ENCODE measurements around the gene RHBDF2.

RHBDF2 gene

GRCh38 chr17:76501018-76501826 is at the start of gene RHBDF2:
TSS of gene RHBDF2 (minus strand) at chr17:76501423. CDS start at chr17:76481524, 19,899 bp downstream.
- DNase-seq: peak; percentile 84

GRCh38 chr17:76549539-76549938 is 48.3 kb upstream of the RHBDF2 start:
- DNase-seq: no peak

- DNase-seq: no peak
These were observed 47.9 kb upstream of the RHBDF2 start for GRCh38 chr17:76549215-76549518.

- DNase-seq: no peak
These were observed 47.4 kb upstream of the RHBDF2 start for GRCh38 chr17:76548378-76549214.

GRCh38 chr17:76547642-76548202 is 46.5 kb upstream of the RHBDF2 start:
- no peak for DNase-seq

- peak; percentile 74 for DNase-seq
These were observed 46.0 kb upstream of the RHBDF2 start for GRCh38 chr17:76547183-76547641.

- DNase-seq: no peak
These were observed 45.4 kb upstream of the RHBDF2 start for GRCh38 chr17:76546556-76547182.

- no peak for DNase-seq
These were observed 44.8 kb upstream of the RHBDF2 start for GRCh38 chr17:76545918-76546555.

GRCh38 chr17:76544546-76545365 is 43.5 kb upstream of the RHBDF2 start:
- DNase-seq: no peak

GRCh38 chr17:76543826-76544545 is 42.8 kb upstream of the RHBDF2 start:
- DNase-seq: no peak

GRCh38 chr17:76543482-76543825 is 42.2 kb upstream of the RHBDF2 start:
- no peak for DNase-seq

- DNase-seq: no peak
These were observed 41.8 kb upstream of the RHBDF2 start for GRCh38 chr17:76542984-76543383.

GRCh38 chr17:76542566-76542971 is 41.3 kb upstream of the RHBDF2 start:
- DNase-seq: no peak

- DNase-seq: no peak
These were observed 40.7 kb upstream of the RHBDF2 start for GRCh38 chr17:76541739-76542454.

GRCh38 chr17:76540381-76541300 is 39.4 kb upstream of the RHBDF2 start:
- peak; percentile 94 for DNase-seq

- DNase-seq: no peak
These were observed 38.5 kb upstream of the RHBDF2 start, which contains the start of gene PRCD for GRCh38 chr17:76539631-76540271. TSS of gene PRCD (plus strand) at chr17:76540044. CDS start at chr17:76540142, 98 bp downstream.

GRCh38 chr17:76538941-76539570 is 37.8 kb upstream of the RHBDF2 start:
- no peak for DNase-seq

- DNase-seq: no peak
These were observed 37.2 kb upstream of the RHBDF2 start for GRCh38 chr17:76538281-76538931.
